H1 (cell line): ENCODE results near the gene CDC7.

Experiments used
- CTCF ChIP-seq, 3 experiments: IDR thresholded peaks; 1 replicate in 2 of 3; 2 replicates in 1 of 3; pipeline versions ENCODE4 v1.5.1 to v1.6.1; 2011; ENCODE audit warnings: low read length in 3 of 3, mild to moderate bottlenecking in 3 of 3, inconsistent platforms in 2 of 3, low read depth in 1 of 3, moderate library complexity in 1 of 3; ENCODE audit not compliant: insufficient read depth in 1 of 3; ENCODE audit errors: control extremely low read depth in 1 of 3
- EZH2 ChIP-seq: fragments of 200-600 bp; sonication (generic); IDR thresholded peaks from 2 replicates; pipeline ENCODE4 v1.7.1; 2012; ENCODE audit warnings: low read depth, mild to moderate bottlenecking, moderate library complexity, low read length, inconsistent platforms; ENCODE audit not compliant: severe bottlenecking
- KDM1A ChIP-seq: fragments of 200-600, 300-600 bp; sonication (generic); IDR thresholded peaks from 2 replicates; pipeline ENCODE4 v1.7.1; 2016; ENCODE audit warnings: mild to moderate bottlenecking, low read length, borderline replicate concordance
- RAD21 ChIP-seq, 2 experiments: IDR thresholded peaks in 1 of 2; conservative IDR thresholded peaks in 1 of 2; 2 replicates each; pipeline ENCODE4 v1.6.1; 2011; ENCODE audit warnings: low read depth in 2 of 2, low read length in 2 of 2, improper control_type of control experiment in 1 of 2, inconsistent platforms in 1 of 2, mild to moderate bottlenecking in 1 of 2, moderate library complexity in 1 of 2
- SP4 ChIP-seq: IDR thresholded peaks from 2 replicates; pipeline ENCODE4 v1.6.1; 2012; ENCODE audit warnings: low read length, inconsistent platforms
- TAF1 ChIP-seq: IDR thresholded peaks from 2 replicates; pipeline ENCODE4 v1.6.1; 2011; ENCODE audit warnings: mild to moderate bottlenecking, low read depth, low read length
- TF ChIP-seq, protein P1 (sequence below): fragments of 300-600 bp; sonication (generic); IDR thresholded peaks from 2 replicates; pipeline ENCODE4 v1.7.1; 2012; ENCODE audit warnings: low read length, moderate library complexity, mild to moderate bottlenecking, inconsistent platforms; ENCODE audit not compliant: insufficient replicate concordance
- TF ChIP-seq, protein P2 (sequence below): IDR thresholded peaks from 2 replicates; pipeline ENCODE4 v1.6.1; 2012; ENCODE audit warnings: inconsistent platforms

DNA sequence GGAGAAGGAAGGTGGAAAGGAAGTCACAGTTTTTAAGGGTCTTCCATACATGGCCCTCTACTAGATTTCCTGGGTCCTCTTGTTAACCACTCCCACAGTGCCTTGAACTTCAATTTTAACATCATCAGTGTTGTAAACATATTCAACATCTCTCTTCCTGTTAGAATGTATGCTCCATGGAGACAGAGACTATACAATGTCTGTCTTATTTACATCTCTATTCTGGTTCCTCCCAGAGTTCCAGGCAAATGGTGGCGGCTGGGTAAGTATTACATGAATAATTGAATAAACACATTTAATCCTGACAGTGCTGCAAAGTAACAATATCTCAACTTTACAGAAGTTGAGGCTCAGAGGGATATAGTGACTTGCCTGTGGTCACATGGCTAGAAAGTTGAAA lies 40.3 kb downstream of the CDC7 start:
- TF ChIP-seq SP4 (no peak), TAF1 (no peak), KDM1A (no peak), CTCF (IDR thresholded peaks at IDR 0.05; ENCODE audit: control extremely low read depth in 1 of 3, insufficient read depth in 1 of 3, low read depth in 1 of 3, low read length in 3 of 3) (no peak), EZH2 (no peak), RAD21 (IDR thresholded peaks at IDR 0.05 in 1 of 2, conservative IDR thresholded peaks at IDR 0.05 in 1 of 2; ENCODE audit: low read depth in 2 of 2, low read length in 2 of 2) (no peak)
- TF ChIP-seq, protein P1, sequence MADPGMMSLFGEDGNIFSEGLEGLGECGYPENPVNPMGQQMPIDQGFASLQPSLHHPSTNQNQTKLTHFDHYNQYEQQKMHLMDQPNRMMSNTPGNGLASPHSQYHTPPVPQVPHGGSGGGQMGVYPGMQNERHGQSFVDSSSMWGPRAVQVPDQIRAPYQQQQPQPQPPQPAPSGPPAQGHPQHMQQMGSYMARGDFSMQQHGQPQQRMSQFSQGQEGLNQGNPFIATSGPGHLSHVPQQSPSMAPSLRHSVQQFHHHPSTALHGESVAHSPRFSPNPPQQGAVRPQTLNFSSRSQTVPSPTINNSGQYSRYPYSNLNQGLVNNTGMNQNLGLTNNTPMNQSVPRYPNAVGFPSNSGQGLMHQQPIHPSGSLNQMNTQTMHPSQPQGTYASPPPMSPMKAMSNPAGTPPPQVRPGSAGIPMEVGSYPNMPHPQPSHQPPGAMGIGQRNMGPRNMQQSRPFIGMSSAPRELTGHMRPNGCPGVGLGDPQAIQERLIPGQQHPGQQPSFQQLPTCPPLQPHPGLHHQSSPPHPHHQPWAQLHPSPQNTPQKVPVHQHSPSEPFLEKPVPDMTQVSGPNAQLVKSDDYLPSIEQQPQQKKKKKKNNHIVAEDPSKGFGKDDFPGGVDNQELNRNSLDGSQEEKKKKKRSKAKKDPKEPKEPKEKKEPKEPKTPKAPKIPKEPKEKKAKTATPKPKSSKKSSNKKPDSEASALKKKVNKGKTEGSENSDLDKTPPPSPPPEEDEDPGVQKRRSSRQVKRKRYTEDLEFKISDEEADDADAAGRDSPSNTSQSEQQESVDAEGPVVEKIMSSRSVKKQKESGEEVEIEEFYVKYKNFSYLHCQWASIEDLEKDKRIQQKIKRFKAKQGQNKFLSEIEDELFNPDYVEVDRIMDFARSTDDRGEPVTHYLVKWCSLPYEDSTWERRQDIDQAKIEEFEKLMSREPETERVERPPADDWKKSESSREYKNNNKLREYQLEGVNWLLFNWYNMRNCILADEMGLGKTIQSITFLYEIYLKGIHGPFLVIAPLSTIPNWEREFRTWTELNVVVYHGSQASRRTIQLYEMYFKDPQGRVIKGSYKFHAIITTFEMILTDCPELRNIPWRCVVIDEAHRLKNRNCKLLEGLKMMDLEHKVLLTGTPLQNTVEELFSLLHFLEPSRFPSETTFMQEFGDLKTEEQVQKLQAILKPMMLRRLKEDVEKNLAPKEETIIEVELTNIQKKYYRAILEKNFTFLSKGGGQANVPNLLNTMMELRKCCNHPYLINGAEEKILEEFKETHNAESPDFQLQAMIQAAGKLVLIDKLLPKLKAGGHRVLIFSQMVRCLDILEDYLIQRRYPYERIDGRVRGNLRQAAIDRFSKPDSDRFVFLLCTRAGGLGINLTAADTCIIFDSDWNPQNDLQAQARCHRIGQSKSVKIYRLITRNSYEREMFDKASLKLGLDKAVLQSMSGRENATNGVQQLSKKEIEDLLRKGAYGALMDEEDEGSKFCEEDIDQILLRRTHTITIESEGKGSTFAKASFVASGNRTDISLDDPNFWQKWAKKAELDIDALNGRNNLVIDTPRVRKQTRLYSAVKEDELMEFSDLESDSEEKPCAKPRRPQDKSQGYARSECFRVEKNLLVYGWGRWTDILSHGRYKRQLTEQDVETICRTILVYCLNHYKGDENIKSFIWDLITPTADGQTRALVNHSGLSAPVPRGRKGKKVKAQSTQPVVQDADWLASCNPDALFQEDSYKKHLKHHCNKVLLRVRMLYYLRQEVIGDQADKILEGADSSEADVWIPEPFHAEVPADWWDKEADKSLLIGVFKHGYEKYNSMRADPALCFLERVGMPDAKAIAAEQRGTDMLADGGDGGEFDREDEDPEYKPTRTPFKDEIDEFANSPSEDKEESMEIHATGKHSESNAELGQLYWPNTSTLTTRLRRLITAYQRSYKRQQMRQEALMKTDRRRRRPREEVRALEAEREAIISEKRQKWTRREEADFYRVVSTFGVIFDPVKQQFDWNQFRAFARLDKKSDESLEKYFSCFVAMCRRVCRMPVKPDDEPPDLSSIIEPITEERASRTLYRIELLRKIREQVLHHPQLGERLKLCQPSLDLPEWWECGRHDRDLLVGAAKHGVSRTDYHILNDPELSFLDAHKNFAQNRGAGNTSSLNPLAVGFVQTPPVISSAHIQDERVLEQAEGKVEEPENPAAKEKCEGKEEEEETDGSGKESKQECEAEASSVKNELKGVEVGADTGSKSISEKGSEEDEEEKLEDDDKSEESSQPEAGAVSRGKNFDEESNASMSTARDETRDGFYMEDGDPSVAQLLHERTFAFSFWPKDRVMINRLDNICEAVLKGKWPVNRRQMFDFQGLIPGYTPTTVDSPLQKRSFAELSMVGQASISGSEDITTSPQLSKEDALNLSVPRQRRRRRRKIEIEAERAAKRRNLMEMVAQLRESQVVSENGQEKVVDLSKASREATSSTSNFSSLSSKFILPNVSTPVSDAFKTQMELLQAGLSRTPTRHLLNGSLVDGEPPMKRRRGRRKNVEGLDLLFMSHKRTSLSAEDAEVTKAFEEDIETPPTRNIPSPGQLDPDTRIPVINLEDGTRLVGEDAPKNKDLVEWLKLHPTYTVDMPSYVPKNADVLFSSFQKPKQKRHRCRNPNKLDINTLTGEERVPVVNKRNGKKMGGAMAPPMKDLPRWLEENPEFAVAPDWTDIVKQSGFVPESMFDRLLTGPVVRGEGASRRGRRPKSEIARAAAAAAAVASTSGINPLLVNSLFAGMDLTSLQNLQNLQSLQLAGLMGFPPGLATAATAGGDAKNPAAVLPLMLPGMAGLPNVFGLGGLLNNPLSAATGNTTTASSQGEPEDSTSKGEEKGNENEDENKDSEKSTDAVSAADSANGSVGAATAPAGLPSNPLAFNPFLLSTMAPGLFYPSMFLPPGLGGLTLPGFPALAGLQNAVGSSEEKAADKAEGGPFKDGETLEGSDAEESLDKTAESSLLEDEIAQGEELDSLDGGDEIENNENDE: no peak
- TF ChIP-seq, protein P2, sequence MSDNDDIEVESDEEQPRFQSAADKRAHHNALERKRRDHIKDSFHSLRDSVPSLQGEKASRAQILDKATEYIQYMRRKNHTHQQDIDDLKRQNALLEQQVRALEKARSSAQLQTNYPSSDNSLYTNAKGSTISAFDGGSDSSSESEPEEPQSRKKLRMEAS: no peak
